GM18520 (cell line): ENCODE results near the gene GPR85.
"Not testable (repeated sequence)": the region's sequence is repeated elsewhere in the genome, so short reads cannot be mapped to it uniquely, and the experiment has no call there.

Experiments
- ATAC-seq: cut with Tn5 transposase; IDR thresholded peaks from one replicate; pipeline ENCODE4 v1.9.1; 2021; ENCODE audit not compliant: unreplicated experiment

The GPR85 gene

DNA sequence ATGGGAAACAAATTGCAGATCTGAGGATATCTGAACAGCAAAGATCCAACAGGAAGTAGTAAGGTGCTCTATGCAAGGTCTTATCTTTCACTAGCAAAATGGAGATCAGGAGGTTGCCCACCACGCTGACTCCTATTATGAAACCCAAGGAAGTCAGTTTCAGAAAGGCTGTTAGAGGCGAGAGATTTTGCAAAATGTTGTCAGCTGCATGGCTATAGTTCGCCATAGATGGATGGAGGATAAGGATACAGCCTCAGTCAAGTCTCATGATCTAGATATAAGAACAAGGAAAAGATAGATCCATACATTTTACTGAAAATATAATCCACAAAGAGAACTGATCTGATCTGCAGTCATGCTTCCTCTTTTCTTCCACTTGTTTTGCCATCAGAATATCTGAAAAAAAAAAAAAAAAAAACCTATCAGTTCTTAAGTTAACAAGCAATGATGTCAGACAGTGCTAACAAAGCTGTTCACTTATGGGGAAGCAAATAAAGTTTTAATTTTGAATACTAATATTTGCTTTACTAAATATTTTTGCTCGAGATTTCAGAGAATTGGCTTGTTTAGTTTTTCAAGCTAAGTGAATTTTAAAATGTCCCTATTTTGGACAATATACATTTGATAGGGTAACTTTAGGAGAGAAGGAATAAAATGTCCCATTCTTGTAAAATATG, 2.0 kb downstream of the GPR85 start:
- ATAC-seq: no peak

- ATAC-seq: no peak
These were observed 2.7 kb downstream of the GPR85 start for GRCh38 chr7:113083816-113084495.

GRCh38 chr7:113083132-113083815, 3.4 kb downstream of the GPR85 start:
- no peak for ATAC-seq

- ATAC-seq: no peak
These were observed 8.3 kb downstream of the GPR85 start for GRCh38 chr7:113078331-113078730.

DNA sequence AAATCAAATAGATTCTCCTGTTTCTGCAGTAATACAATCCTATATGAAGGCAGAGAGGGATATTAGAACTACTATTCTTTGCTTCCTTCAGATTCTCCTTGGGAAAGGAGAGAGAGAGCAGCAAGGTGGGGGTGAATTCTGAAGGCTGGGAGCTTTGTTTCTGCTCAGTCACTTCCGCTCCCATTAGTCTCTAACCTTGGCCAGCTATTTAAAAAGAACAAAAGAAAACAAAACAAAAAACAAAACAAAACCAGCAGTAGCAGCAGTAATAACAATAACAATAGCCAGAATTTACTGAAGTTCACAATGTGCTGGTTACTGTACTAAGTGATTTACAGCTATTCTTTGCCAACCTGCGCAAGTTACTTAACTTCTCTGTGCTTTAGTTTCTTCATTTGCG, 9.9 kb downstream of the GPR85 start:
- ATAC-seq: no peak

- no peak for ATAC-seq
These were observed 15.2 kb downstream of the GPR85 start for GRCh38 chr7:113071465-113071864.

DNA sequence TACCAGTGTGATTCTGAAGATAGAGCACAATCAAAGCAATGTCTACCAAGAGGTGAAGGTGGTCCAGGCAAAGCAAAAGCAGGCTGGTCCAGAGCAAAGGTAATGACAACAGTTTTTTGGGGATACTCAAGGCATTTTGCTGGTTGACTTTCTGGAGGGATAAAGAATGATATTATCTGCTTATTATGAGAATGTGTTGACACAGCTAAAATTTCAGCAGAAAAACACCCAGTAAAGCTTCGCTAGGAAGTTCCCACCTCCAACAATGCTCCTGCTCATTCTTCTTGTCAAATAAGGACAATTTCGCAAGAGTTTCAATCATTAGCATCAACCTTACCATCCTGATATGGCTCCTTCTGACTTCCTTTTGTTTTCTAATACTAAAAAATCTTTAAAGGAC, 24.1 kb downstream of the GPR85 start:
- no peak for ATAC-seq

- no peak for ATAC-seq
These were observed 26.5 kb downstream of the GPR85 start for GRCh38 chr7:113060100-113060499.

- no peak for ATAC-seq
These were observed 31.7 kb downstream of the GPR85 start for GRCh38 chr7:113054938-113055337.

GRCh38 chr7:113054272-113054671, 32.4 kb downstream of the GPR85 start:
- not testable (repeated sequence) for ATAC-seq

DNA sequence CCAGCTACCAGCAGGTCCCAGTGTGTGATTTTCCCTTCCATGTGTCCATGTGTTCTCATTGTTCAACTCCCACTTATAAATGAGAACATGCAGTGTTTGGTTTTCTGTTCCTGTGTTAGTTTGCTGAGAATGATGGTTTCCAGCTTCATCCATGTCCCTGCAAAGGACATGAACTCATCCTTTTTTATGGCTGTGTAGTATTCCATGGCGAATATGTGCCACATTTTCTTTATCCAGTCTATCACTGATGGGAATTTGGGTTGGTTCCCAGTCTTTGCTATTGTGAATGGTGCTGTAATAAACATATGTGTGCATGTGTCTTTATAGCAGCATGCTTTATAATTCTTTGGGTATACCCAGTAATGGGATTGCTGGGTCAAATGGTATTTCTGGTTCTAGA, 37.4 kb downstream of the GPR85 start:
- not testable (repeated sequence) for ATAC-seq

- no peak for ATAC-seq
These were observed 40.2 kb downstream of the GPR85 start for GRCh38 chr7:113046453-113046852.

- no peak for ATAC-seq
These were observed 41.2 kb downstream of the GPR85 start for GRCh38 chr7:113045379-113045778.

GRCh38 chr7:113044394-113044793, 42.2 kb downstream of the GPR85 start:
- no peak for ATAC-seq

GRCh38 chr7:113040849-113041248, 45.8 kb downstream of the GPR85 start:
- no peak for ATAC-seq

- no peak for ATAC-seq
These were observed 52.7 kb downstream of the GPR85 start for GRCh38 chr7:113033959-113034358.
